Peyer's patch (tissue), 4 donors: ENCODE data around the gene PITRM1. TPM values are rescaled to one million over a fixed set of nuclear protein-coding genes. Genes with fewer than 3 reads are reported as not detected.

Experiments
- DNase-seq, 3 donors: peaks; one replicate each; pipeline ENCODE4 v3.0.0-alpha.2; 2017 to 2019
- H3K27ac ChIP-seq, 4 donors: fragments of 200-600 bp; sonication (generic); one replicate each; pipeline ENCODE4 v1.5.1; 2016 to 2019
- H3K27me3 ChIP-seq, 2 donors: fragments of 200-600 bp; sonication (generic); one replicate each; pipeline ENCODE4 v1.5.1; 2019
- H3K36me3 ChIP-seq, 3 donors: fragments of 200-600 bp; sonication (generic); one replicate each; pipeline ENCODE4 v1.5.1; 2016 to 2019
- H3K4me1 ChIP-seq, 4 donors: fragments of 200-600 bp; sonication (generic); one replicate each; pipeline ENCODE4 v1.5.1; 2016 to 2019
- H3K4me3 ChIP-seq, 4 donors: fragments of 200-600 bp; sonication (generic); 1 replicate in 3 of 4; 2 replicates in 1 of 4; pipeline ENCODE4 v1.5.1; 2016 to 2019; ENCODE audit warnings: mild to moderate bottlenecking in 1 of 4
- H3K9me3 ChIP-seq, 4 donors: fragments of 200-600 bp; sonication (generic); one replicate each; pipeline ENCODE4 v1.5.1; 2016 to 2019; ENCODE audit warnings: mild to moderate bottlenecking in 1 of 4
- POLR2A ChIP-seq, 2 donors: fragments of 450-650 bp; IDR thresholded peaks; one replicate each; pipeline ENCODE4 v1.5.1; 2017; ENCODE audit warnings: antibody characterized with exemption in 2 of 2, mild to moderate bottlenecking in 2 of 2, moderate library complexity in 2 of 2
- total RNA-seq, 4 donors: library from RNA; depleted of rRNA; stranded (reverse); fragments of >200 nt; gene quantifications; one replicate each; pipeline ENCODE4 v1.1.0, GENCODE V29; 2016
- TF ChIP-seq, protein P1 (sequence below), 6 experiments: fragments of 450-650 bp in 4 of 6; fragments of 200-600 bp in 2 of 6; sonication (generic) in 1 of 6; IDR thresholded peaks; one replicate each; pipeline ENCODE4 v1.5.1; 2017 to 2019; ENCODE audit warnings: antibody characterized with exemption in 6 of 6, mild to moderate bottlenecking in 3 of 6, moderate library complexity in 1 of 6

PITRM1 gene
- total RNA-seq, 4 donors from 2014 or later: 54.5 to 71.3 (median 63.7) TPM

DNA sequence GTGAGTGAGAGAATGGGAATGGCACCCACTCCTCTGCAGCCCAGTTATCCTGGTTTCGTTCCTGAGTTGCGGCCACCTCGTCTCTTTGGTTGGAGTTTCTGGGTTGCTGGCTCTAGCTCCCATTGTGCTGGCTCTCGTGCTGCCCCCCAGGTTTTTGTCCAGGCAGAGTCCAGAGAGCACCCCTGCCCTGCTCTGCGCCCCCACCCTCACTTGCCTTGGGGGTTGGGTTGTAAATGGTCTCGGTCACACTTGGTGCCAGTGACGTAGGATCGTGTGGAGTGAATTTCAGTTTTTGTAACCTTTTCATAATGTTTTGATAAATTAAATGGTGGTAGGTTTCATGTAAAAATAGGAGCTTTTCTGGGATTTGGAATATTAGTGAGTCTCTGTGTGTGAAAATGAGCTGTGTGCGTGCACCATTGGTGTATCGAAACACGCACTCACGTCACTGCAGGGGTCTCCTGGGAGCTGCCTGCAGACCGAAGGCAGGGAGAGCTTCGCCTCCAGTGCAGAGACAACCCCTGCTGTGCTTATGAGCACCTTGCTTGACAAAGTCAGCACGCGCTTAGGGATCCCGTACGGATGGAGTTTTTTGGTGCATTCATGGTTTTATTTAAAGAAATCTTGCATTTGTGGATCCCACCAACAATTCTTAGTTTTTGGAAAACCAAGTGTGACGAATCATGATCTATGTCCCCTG is 72.3 kb downstream of the PITRM1 start:
- Histone ChIP-seq H3K4me1 (peaks cover 0 to 24% (median 0%) of the 10 kb centered on the region in 4 donors), H3K27ac (no peak overlapping the region), H3K36me3 (peaks cover 0 to 40% (median 0%) of the 10 kb centered on the region in 3 donors), H3K9me3 (no peaks in the 10 kb centered on the region), H3K27me3 (no peaks in the 10 kb centered on the region), H3K4me3 (no peak overlapping the region)
- no peak for TF ChIP-seq POLR2A (IDR thresholded peaks at IDR 0.05)
- TF ChIP-seq, protein P1, sequence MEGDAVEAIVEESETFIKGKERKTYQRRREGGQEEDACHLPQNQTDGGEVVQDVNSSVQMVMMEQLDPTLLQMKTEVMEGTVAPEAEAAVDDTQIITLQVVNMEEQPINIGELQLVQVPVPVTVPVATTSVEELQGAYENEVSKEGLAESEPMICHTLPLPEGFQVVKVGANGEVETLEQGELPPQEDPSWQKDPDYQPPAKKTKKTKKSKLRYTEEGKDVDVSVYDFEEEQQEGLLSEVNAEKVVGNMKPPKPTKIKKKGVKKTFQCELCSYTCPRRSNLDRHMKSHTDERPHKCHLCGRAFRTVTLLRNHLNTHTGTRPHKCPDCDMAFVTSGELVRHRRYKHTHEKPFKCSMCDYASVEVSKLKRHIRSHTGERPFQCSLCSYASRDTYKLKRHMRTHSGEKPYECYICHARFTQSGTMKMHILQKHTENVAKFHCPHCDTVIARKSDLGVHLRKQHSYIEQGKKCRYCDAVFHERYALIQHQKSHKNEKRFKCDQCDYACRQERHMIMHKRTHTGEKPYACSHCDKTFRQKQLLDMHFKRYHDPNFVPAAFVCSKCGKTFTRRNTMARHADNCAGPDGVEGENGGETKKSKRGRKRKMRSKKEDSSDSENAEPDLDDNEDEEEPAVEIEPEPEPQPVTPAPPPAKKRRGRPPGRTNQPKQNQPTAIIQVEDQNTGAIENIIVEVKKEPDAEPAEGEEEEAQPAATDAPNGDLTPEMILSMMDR (IDR thresholded peaks at IDR 0.05): no peak
- DNase-seq: no peak

GRCh38 chr10:3099291-3100092 is 73.1 kb downstream of the PITRM1 start:
- H3K4me1 ChIP-seq: peaks cover 0 to 31% (median 0%) of the 10 kb centered on the region in 4 donors
- no peaks in the 10 kb centered on the region for H3K27me3 ChIP-seq
- H3K4me3 ChIP-seq: no peak overlapping the region
- TF ChIP-seq, protein P1 (IDR thresholded peaks at IDR 0.05): no peak
- TF ChIP-seq POLR2A (IDR thresholded peaks at IDR 0.05): no peak
- H3K27ac ChIP-seq: no peak overlapping the region
- peaks cover 0 to 32% (median 0%) of the 10 kb centered on the region in 3 donors for H3K36me3 ChIP-seq
- H3K9me3 ChIP-seq: no peaks in the 10 kb centered on the region
- no peak for DNase-seq

DNA sequence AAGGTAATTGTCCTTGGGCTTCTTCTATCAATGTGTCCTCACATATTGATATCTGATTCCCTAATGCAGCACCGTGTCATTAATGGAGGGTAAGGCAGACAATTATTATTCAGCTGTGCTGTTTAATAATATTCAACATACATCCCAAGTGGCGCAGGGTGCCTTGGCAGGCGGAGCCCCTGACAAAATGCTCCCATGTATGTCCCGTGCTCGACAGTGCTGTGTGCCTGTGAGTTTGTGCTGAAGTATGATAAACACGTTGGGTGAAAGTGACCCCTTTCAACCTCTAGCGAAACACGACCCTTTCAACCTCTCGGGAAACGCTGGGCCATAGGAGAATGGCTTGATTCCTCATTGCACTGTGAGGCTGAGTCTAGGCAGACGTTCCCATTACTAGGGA is 73.9 kb downstream of the PITRM1 start:
- no peak for DNase-seq
- no peaks in the 10 kb centered on the region for H3K27me3 ChIP-seq
- TF ChIP-seq, protein P1 (IDR thresholded peaks at IDR 0.05): no peak
- no peak for TF ChIP-seq POLR2A (IDR thresholded peaks at IDR 0.05)
- H3K9me3 ChIP-seq: no peaks in the 10 kb centered on the region
- peaks cover 0 to 36% (median 0%) of the 10 kb centered on the region in 4 donors for H3K4me1 ChIP-seq
- H3K36me3 ChIP-seq: peaks cover 0 to 24% (median 0%) of the 10 kb centered on the region in 3 donors
- no peak overlapping the region for H3K4me3 ChIP-seq
- H3K27ac ChIP-seq: no peak overlapping the region

GRCh38 chr10:3097160-3097559 is 75.4 kb downstream of the PITRM1 start:
- peaks cover 0 to 24% (median 0%) of the 10 kb centered on the region in 4 donors for H3K4me1 ChIP-seq
- no peak overlapping the region for H3K27ac ChIP-seq
- no peaks in the 10 kb centered on the region for H3K27me3 ChIP-seq
- no peak overlapping the region for H3K4me3 ChIP-seq
- H3K36me3 ChIP-seq: peaks cover 0 to 19% (median 0%) of the 10 kb centered on the region in 3 donors
- H3K9me3 ChIP-seq: no peaks in the 10 kb centered on the region
- DNase-seq: no peak
- TF ChIP-seq, protein P1 (IDR thresholded peaks at IDR 0.05): no peak
- TF ChIP-seq POLR2A (IDR thresholded peaks at IDR 0.05): no peak

DNA sequence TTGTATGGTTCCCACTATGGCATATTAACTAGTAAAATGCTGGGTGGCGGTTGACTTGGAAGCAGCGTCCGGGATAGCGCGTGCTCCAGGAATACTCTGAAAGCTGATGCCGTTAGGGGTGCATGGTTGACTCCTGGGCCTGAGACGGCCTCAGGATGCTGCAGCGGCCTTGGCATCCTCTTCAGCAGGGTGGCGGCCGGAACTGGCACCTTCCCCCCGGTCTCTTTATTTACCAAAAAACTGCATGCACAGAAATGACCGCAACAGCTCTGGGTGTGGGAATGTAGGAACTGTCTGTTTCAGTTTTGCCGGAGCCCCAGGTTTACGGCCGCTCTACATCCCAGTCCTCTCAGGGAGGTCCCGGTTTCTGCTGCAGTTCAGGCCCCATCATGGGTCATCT is 76.4 kb downstream of the PITRM1 start:
- no peak for DNase-seq
- Histone ChIP-seq H3K27ac (peak overlapping the region in 3 of 4 donors; percentile 28 to 76 (median 50)), H3K36me3 (peaks cover 0 to 14% (median 0%) of the 10 kb centered on the region in 3 donors), H3K4me3 (no peak overlapping the region), H3K9me3 (no peaks in the 10 kb centered on the region), H3K27me3 (no peaks in the 10 kb centered on the region), H3K4me1 (peaks cover 0 to 29% (median 0%) of the 10 kb centered on the region in 4 donors)
- TF ChIP-seq POLR2A (IDR thresholded peaks at IDR 0.05): no peak
- TF ChIP-seq, protein P1 (IDR thresholded peaks at IDR 0.05): no peak
